GM12878 (cell line): ENCODE results near the gene GNG3. TPM values are rescaled to one million over a fixed set of nuclear protein-coding genes. Genes with fewer than 3 reads are reported as not detected.

Experiments
- ATAC-seq: fragments of 200-7000 bp; cut with Tn5 transposase; 3 replicates; pipeline ENCODE4 v1.9.1; 2020; ENCODE audit warnings: mild to moderate bottlenecking, moderate library complexity
- BruUV-seq: library from RNA; stranded (reverse); fragments of 400-500 nt; replicated peaks from 2 replicates; lab custom pipeline; 2021; lab: Mats Ljungman, UMichigan
- CTCF ChIA-PET: fragments of 300-600 bp; sonication (Branson Sonifier 250); formaldehyde crosslinking; extraction: SDS; loops from one replicate; lab custom pipeline; 2021; ENCODE audit warnings: inconsistent platforms; lab: Yijun Ruan, JAX
- POLR2A ChIA-PET: fragments of 350-600 bp; formaldehyde crosslinking; extraction: SDS; loops from one replicate; lab custom pipeline; 2021; ENCODE audit warnings: inconsistent platforms; lab: Charles Lee
- RAD21 ChIA-PET: fragments of 300-600 bp; sonication (Branson Sonifier 250); formaldehyde crosslinking; loops from one replicate; lab custom pipeline; 2023; ENCODE audit warnings: antibody characterized with exemption; ENCODE audit not compliant: unreplicated experiment; lab: Charles Lee
- SMC1A ChIA-PET: fragments of 300-600 bp; sonication (Branson Sonifier 250); formaldehyde crosslinking; loops from one replicate; lab custom pipeline; 2023; ENCODE audit not compliant: unreplicated experiment, uncharacterized antibody; lab: Charles Lee
- DNase-seq: peaks from one replicate; pipeline ENCODE4 v3.0.0-alpha.2; 2011; ENCODE audit warnings: low read depth, low spot score
- FAIRE-seq: peaks from 3 replicates; lab custom pipeline; 2011; peaks lifted over from hg19 to GRCh38; lab: Jason Lieb, UNC
- H2AFZ ChIP-seq: 2 replicates; pipeline ENCODE4 v1.6.0; 2011; ENCODE audit warnings: low read depth, low read length, control low read depth; ENCODE audit not compliant: control insufficient read depth
- H3K27ac ChIP-seq: 2 replicates; pipeline ENCODE4 v1.5.1; 2011; ENCODE audit warnings: control low read depth; ENCODE audit not compliant: control insufficient read depth, insufficient read depth
- H3K27me3 ChIP-seq, 2 experiments: replicated peaks in 1 of 2; 2 replicates each; pipeline versions ENCODE4 v1.6.0 to v1.6.1; 2011; ENCODE audit warnings: low read length in 1 of 2; ENCODE audit not compliant: control insufficient read depth in 2 of 2, insufficient read depth in 2 of 2
- H3K36me3 ChIP-seq, 2 experiments: 2 replicates each; pipeline ENCODE4 v1.5.1; 2011; ENCODE audit warnings: low read length in 1 of 2; ENCODE audit not compliant: control insufficient read depth in 2 of 2, insufficient read depth in 2 of 2
- H3K4me1 ChIP-seq: 2 replicates; pipeline ENCODE4 v1.6.1; 2011; ENCODE audit warnings: mild to moderate bottlenecking, low read length, moderate library complexity, mixed read lengths; ENCODE audit not compliant: control insufficient read depth, insufficient read depth
- H3K4me2 ChIP-seq: 2 replicates; pipeline ENCODE4 v1.6.0; 2011; ENCODE audit warnings: control low read depth; ENCODE audit not compliant: control insufficient read depth, insufficient read depth
- H3K4me3 ChIP-seq: fragments of 200-600 bp; sonication (generic); 2 replicates; pipeline ENCODE4 v1.5.1; 2016
- H3K79me2 ChIP-seq: 2 replicates; pipeline ENCODE4 v1.6.0; 2011; ENCODE audit warnings: low read length; ENCODE audit not compliant: control insufficient read depth, insufficient read depth
- H3K9ac ChIP-seq: 2 replicates; pipeline ENCODE4 v1.8.0; 2011; ENCODE audit warnings: low read length, control low read depth, mixed read lengths; ENCODE audit not compliant: control insufficient read depth, insufficient read depth
- H3K9me3 ChIP-seq: replicated peaks from 3 replicates; pipeline ENCODE4 v1.5.1; 2011; ENCODE audit warnings: mild to moderate bottlenecking, low read length; ENCODE audit not compliant: control insufficient read depth, insufficient read depth
- H4K20me1 ChIP-seq: 2 replicates; pipeline ENCODE4 v1.6.0; 2011; ENCODE audit not compliant: control insufficient read depth, insufficient read depth
- BCL3 ChIP-seq: IDR thresholded peaks from 2 replicates; pipeline ENCODE4 v1.6.1; 2011; ENCODE audit warnings: borderline replicate concordance, low read depth, mild to moderate bottlenecking, moderate library complexity, low read length; ENCODE audit not compliant: insufficient read depth, poor library complexity, severe bottlenecking
- EED ChIP-seq: sonication (generic); IDR thresholded peaks from 2 replicates; pipeline ENCODE4 v1.6.1; 2016; ENCODE audit warnings: antibody characterized with exemption, low read depth
- HDAC2 ChIP-seq: fragments of 200-600 bp; sonication (generic); IDR thresholded peaks from 2 replicates; pipeline ENCODE4 v1.6.1; 2017
- MEF2A ChIP-seq: IDR thresholded peaks from 2 replicates; pipeline ENCODE4 v1.6.1; 2011; ENCODE audit warnings: low read depth, mild to moderate bottlenecking, low read length, moderate library complexity; ENCODE audit not compliant: insufficient read depth
- NFIC ChIP-seq: IDR thresholded peaks from 2 replicates; pipeline ENCODE4 v1.6.1; 2012; ENCODE audit warnings: low read depth, mild to moderate bottlenecking, inconsistent platforms, low read length, moderate library complexity
- NKRF ChIP-seq: fragments of 450-650 bp; conservative IDR thresholded peaks from 2 replicates; pipeline ENCODE4 v1.6.1; 2017; ENCODE audit warnings: mild to moderate bottlenecking, moderate library complexity
- RELA ChIP-seq: fragments of 450-650 bp; IDR thresholded peaks from 2 replicates; pipeline ENCODE4 v1.8.0; 2014; ENCODE audit warnings: borderline replicate concordance; ENCODE audit not compliant: partially characterized antibody
- SMAD1 ChIP-seq: fragments of 450-650 bp; IDR thresholded peaks from 2 replicates; pipeline ENCODE4 v1.6.1; 2018; ENCODE audit warnings: mild to moderate bottlenecking, low read depth; ENCODE audit not compliant: partially characterized antibody
- SMC3 ChIP-seq: IDR thresholded peaks from 2 replicates; pipeline ENCODE4 v1.6.1; 2011; ENCODE audit warnings: low read length, improper control_type of control experiment, borderline replicate concordance
- SPI1 ChIP-seq: IDR thresholded peaks from 2 replicates; pipeline ENCODE4 v1.6.1; 2011; ENCODE audit warnings: low read depth, mild to moderate bottlenecking, low read length, moderate library complexity, borderline replicate concordance; ENCODE audit not compliant: insufficient read depth
- TARDBP ChIP-seq: IDR thresholded peaks from 2 replicates; pipeline ENCODE4 v1.6.1; 2016; ENCODE audit warnings: borderline replicate concordance
- ZBED1 ChIP-seq: IDR thresholded peaks from 2 replicates; pipeline ENCODE4 v1.6.1; 2016; ENCODE audit warnings: borderline replicate concordance
- ZNF384 ChIP-seq: IDR thresholded peaks from 2 replicates; pipeline ENCODE4 v1.6.1; 2012; ENCODE audit warnings: low read depth, mild to moderate bottlenecking, low read length, improper control_type of control experiment, borderline replicate concordance
- WGBS: methylation state at CpG from one replicate; pipeline ENCODE4 v1.1.6; 2016; ENCODE audit warnings: low lambda C conversion rate; ENCODE audit not compliant: insufficient replicate concordance, insufficient coverage; ENCODE audit errors: missing lambda C conversion rate; 5-methylcytosine and 5-hydroxymethylcytosine counted together
- in situ Hi-C: fragments of 300-500 bp; cut with MboI; formaldehyde crosslinking; loops from 9 replicates; pipeline ENCODE4 v1.14.3; 2018; ENCODE audit warnings: mixed read lengths
- intact Hi-C: fragments of 100-400 bp; cut with micrococcal nuclease; formaldehyde crosslinking; loops from one replicate; pipeline ENCODE4 v1.14.2; 2022; ENCODE audit not compliant: unreplicated experiment
- polyA plus RNA-seq, 11 experiments: library from polyadenylated mRNA; depleted of rRNA in 4 of 11; unstranded in 6 of 11; stranded (reverse) in 5 of 11; fragments of >200 nt; fragmentation: Nextera tagmentation in 4 of 11; fragmentation: Illumina TruSeq in 1 of 11; extraction: Ambion mirVana in 4 of 11; extraction: Trizol in 1 of 11; gene quantifications; 1 replicate in 1 of 11; 2 replicates in 10 of 11; pipeline versions ENCODE4 v1.2.1 to v1.2.3, GENCODE V29; 2011 to 2016; ENCODE audit warnings: inconsistent platforms in 2 of 11, missing spikeins in 2 of 11, low read depth in 1 of 11
- total RNA-seq, 4 experiments: library from RNA; depleted of rRNA in 3 of 4; stranded (reverse); fragments of >200 nt in 3 of 4; fragmentation: Illumina TruSeq in 1 of 4; extraction: Trizol in 1 of 4; gene quantifications; 2 replicates each; pipeline versions ENCODE4 v1.2.1 to v1.2.3, GENCODE V29; 2013 to 2021
- TF ChIP-seq, protein P1 (sequence below): fragments of 450-650 bp; IDR thresholded peaks from 2 replicates; pipeline ENCODE4 v1.6.1; 2017; ENCODE audit warnings: mild to moderate bottlenecking, low read depth, inconsistent platforms; ENCODE audit not compliant: poor library complexity, severe bottlenecking
- TF ChIP-seq, protein P2 (sequence below): fragments of 450-650 bp; formaldehyde crosslinking; IDR thresholded peaks from 2 replicates; pipeline ENCODE4 v1.4.0; 2022; ENCODE audit warnings: mild to moderate bottlenecking, moderate library complexity

Gene GNG3
- total and polyA plus RNA-seq, 10 of the 15 experiments (the other 5 are each of a cell fraction or from before 2014, with no cell fraction given): 0.27 to 0.83 (median 0.57) TPM; not detected in 5

- no peak overlapping the region for H3K27ac ChIP-seq
- no peak for DNase-seq
- 89% methylated on average over 6 of the region's 6 CpGs for WGBS
- intact Hi-C loops: no loop called here
- no peak overlapping the region for H3K4me3 ChIP-seq
- H3K9ac ChIP-seq: no peak overlapping the region
- H3K79me2 ChIP-seq: peaks cover 30% of the 10 kb centered on the region
- FAIRE-seq: no peak
- no peak for ATAC-seq
- no peaks in the 10 kb centered on the region for H3K9me3 ChIP-seq
- peaks cover 0 to 10% of the 10 kb centered on the region in 2 experiments; a peak in 1 of 4 replicates for H3K36me3 ChIP-seq
- peaks cover 18% of the 10 kb centered on the region for H3K4me1 ChIP-seq
- H3K27me3 ChIP-seq: no peaks in the 10 kb centered on the region
- SMC1A ChIA-PET: interaction anchor here (0.6 to 1.4 kb wide), 2 partner anchors 10 to 233 kb away, joined by 3 read pairs; no protein-coding TSS in a partner anchor
- TF ChIP-seq NFIC (no peak), RELA (no peak), SPI1 (no peak), TARDBP (no peak), BCL3 (no peak), SMAD1 (no peak), HDAC2 (no peak), SMC3 (no peak), NKRF (no peak), ZNF384 (no peak), ZBED1 (no peak), MEF2A (no peak), EED (no peak)
- TF ChIP-seq, protein P1, sequence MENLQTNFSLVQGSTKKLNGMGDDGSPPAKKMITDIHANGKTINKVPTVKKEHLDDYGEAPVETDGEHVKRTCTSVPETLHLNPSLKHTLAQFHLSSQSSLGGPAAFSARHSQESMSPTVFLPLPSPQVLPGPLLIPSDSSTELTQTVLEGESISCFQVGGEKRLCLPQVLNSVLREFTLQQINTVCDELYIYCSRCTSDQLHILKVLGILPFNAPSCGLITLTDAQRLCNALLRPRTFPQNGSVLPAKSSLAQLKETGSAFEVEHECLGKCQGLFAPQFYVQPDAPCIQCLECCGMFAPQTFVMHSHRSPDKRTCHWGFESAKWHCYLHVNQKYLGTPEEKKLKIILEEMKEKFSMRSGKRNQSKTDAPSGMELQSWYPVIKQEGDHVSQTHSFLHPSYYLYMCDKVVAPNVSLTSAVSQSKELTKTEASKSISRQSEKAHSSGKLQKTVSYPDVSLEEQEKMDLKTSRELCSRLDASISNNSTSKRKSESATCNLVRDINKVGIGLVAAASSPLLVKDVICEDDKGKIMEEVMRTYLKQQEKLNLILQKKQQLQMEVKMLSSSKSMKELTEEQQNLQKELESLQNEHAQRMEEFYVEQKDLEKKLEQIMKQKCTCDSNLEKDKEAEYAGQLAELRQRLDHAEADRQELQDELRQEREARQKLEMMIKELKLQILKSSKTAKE: no peak
- TF ChIP-seq, protein P2, sequence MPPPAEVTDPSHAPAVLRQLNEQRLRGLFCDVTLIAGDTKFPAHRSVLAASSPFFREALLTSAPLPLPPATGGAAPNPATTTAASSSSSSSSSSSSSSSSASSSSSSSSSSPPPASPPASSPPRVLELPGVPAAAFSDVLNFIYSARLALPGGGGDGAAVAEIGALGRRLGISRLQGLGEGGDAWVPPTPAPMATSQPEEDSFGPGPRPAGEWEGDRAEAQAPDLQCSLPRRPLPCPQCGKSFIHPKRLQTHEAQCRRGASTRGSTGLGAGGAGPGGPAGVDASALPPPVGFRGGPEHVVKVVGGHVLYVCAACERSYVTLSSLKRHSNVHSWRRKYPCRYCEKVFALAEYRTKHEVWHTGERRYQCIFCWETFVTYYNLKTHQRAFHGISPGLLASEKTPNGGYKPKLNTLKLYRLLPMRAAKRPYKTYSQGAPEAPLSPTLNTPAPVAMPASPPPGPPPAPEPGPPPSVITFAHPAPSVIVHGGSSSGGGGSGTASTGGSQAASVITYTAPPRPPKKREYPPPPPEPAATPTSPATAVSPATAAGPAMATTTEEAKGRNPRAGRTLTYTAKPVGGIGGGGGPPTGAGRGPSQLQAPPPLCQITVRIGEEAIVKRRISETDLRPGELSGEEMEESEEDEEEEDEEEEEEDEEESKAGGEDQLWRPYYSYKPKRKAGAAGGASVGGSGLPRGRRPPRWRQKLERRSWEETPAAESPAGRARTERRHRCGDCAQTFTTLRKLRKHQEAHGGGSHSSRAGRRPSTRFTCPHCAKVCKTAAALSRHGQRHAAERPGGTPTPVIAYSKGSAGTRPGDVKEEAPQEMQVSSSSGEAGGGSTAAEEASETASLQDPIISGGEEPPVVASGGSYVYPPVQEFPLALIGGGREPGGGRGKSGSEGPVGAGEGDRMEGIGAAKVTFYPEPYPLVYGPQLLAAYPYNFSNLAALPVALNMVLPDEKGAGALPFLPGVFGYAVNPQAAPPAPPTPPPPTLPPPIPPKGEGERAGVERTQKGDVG (CRISPR knock-in tag): no peak
- TF ChIP-seq, all 136 proteins: peak for 0
- CTCF ChIA-PET: interaction anchor here (0.9 to 1.9 kb wide), 6 partner anchors 10 to 287 kb away, joined by 3 to 5 read pairs (median 4); partner anchors contain the start of gene TUT1
- BruUV-seq: no TSS peak
- in situ Hi-C loops: no loop called here
- POLR2A ChIA-PET: interaction anchor here (1.0 to 16.2 kb wide), 5 partner anchors 12 to 86 kb away, joined by 3 to 295 read pairs (median 5); partner anchors contain the start of genes B3GAT3, C11orf98, CSKMT and GANAB
- Histone ChIP-seq H3K4me2 (no peak overlapping the region), H2AFZ (no peak overlapping the region), H4K20me1 (no peaks in the 10 kb centered on the region; the same call in 1 of the 2 replicates)
- RAD21 ChIA-PET: interaction anchor here (1.1 kb wide), 1 partner anchor 17 kb away, joined by 3 read pairs; no protein-coding TSS in a partner anchor
Measured at GRCh38 chr11:62677156-62677555, 30.3 kb upstream of the GNG3 start.
